HG03095 (cell line): Measurements from ENCODE around the gene METTL13.

Experiments used
- ATAC-seq: cut with Tn5 transposase; IDR thresholded peaks from one replicate; pipeline ENCODE4 v1.9.1; 2021; ENCODE audit warnings: moderate library complexity; ENCODE audit not compliant: unreplicated experiment

METTL13 gene

GRCh38 chr1:171802207-171802606 is 20.7 kb downstream of the METTL13 start:
- ATAC-seq: no peak

GRCh38 chr1:171803045-171803444 is 21.6 kb downstream of the METTL13 start:
- no peak for ATAC-seq

- ATAC-seq: no peak
Measured at GRCh38 chr1:171803461-171804022, 22.1 kb downstream of the METTL13 start.

- ATAC-seq: peak; percentile 56
Measured at GRCh38 chr1:171805395-171806115, 24.1 kb downstream of the METTL13 start.

- ATAC-seq: no peak
Measured at GRCh38 chr1:171807556-171807955, 26.1 kb downstream of the METTL13 start.

GRCh38 chr1:171809834-171810233 is 28.4 kb downstream of the METTL13 start:
- ATAC-seq: no peak

GRCh38 chr1:171811672-171812071 is 30.2 kb downstream of the METTL13 start:
- no peak for ATAC-seq

GRCh38 chr1:171814692-171815091 is 33.2 kb downstream of the METTL13 start:
- ATAC-seq: no peak

GRCh38 chr1:171816300-171816901 is 34.9 kb downstream of the METTL13 start:
- ATAC-seq: no peak

GRCh38 chr1:171817511-171818265 is 36.2 kb downstream of the METTL13 start:
- ATAC-seq: peak; percentile 80

- no peak for ATAC-seq
Measured at GRCh38 chr1:171819946-171820345, 38.5 kb downstream of the METTL13 start.

- ATAC-seq: no peak
Measured at GRCh38 chr1:171826973-171827372, 45.5 kb downstream of the METTL13 start.

GRCh38 chr1:171828794-171829193 is 47.3 kb downstream of the METTL13 start:
- ATAC-seq: no peak

- no peak for ATAC-seq
Measured at GRCh38 chr1:171833091-171833825, 51.8 kb downstream of the METTL13 start.

- ATAC-seq: no peak
Measured at GRCh38 chr1:171834821-171835220, 53.4 kb downstream of the METTL13 start.

- ATAC-seq: no peak
Measured at GRCh38 chr1:171835891-171836290, 54.4 kb downstream of the METTL13 start.

- peak; percentile 85 for ATAC-seq
Measured at GRCh38 chr1:171841050-171841910, 59.8 kb downstream of the METTL13 start, which contains the start of gene DNM3. DNM3 (plus strand) TSS chr1:171841498; CDS start chr1:171841657, 159 bp downstream.

- no peak for ATAC-seq
Measured at GRCh38 chr1:171841931-171842761, 60.7 kb downstream of the METTL13 start.

- ATAC-seq: no peak
Measured at GRCh38 chr1:171844381-171844780, 62.9 kb downstream of the METTL13 start.
